ENCODE results near the gene HBG2.

The HBG2 gene

DNA sequence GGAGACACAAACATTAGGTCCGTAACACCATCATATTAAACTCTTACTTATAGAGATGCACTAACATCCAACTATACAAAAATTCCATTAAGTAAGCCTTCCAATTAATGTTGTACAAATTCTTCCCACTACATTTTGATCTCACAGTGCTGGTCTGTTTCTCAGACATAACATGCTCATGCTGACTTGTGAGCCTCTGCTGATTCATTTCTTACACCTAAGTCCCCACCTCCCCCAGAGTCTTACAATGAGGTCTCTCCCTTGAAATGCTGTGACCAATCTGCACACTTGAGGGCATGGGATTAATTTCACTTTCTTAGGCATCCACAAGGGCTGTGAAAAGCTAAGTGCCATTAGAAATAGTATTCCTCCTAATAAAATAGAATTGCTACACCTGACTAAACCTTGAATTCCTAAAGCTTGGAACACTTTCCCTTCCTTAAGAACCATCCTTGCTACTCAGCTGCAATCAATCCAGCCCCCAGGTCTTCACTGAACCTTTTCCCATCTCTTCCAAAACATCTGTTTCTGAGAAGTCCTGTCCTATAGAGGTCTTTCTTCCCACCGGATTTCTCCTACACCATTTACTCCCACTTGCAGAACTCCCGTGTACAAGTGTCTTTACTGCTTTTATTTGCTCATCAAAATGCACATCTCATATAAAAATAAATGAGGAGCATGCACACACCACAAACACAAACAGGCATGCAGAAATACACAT lies 6.9 kb downstream of the HBG2 start:
- DNase-seq, result no peak

DNA sequence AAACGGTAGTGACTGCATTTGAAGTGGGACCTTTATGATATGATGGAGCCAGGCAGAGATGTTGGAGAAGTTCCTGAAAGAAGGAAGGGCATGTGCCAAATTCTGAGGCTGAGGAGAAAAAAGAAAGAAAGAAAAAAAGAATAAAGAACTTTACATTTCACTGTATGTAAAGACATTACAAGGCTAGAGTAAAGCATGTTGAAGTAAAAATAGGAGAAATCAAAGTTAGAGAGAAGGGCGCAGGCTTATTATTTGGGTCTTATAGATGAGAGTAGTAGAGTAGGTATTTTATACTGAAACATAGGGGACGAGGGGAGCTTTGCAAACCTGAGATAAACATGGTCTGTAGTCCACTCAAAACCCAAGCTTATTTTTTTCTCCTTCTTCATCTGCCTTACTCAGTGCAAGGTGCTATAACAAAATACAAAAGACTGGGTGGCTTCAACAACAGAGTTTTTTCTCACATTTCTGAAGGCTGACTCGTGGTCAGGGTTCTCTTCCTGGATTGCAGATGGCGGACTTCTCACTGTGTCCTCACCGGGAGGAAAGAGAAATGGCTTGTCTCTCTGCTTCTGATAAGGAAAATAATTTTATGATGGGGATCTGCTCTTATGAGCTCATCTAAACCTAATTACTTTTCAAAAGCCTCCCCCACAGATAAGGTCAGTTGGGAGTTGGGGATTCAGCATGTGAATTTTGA lies 7.7 kb downstream of the HBG2 start:
- DNase-seq, result no peak

GRCh38 chr11:5245155-5245554 lies 9.4 kb downstream of the HBG2 start:
- no peak for DNase-seq

GRCh38 chr11:5243816-5244180 lies 10.8 kb downstream of the HBG2 start:
- DNase-seq, result no peak

- no peak for DNase-seq
Observed at GRCh38 chr11:5242933-5243815, 11.4 kb downstream of the HBG2 start.

DNA sequence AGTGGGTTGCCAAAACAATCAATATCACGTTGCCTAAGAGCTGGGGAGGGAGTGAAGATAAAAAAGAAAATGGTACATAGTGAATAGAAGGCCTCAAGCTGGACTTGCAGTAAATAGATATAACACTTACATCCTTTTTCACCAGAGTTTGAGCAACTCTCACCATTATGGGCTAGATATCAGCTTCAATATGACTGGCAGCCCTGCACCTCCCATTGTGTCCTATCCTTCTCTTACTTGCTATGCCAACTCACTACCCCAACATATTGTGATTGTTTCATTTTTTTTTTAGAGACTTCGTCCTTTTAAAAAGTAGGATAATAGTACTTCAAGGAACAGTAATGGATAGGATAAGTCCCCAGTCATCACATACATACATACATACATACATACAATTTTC lies 12.4 kb downstream of the HBG2 start:
- DNase-seq, result no peak

- DNase-seq, result no peak
Observed at GRCh38 chr11:5241458-5241857, 13.1 kb downstream of the HBG2 start.

DNA sequence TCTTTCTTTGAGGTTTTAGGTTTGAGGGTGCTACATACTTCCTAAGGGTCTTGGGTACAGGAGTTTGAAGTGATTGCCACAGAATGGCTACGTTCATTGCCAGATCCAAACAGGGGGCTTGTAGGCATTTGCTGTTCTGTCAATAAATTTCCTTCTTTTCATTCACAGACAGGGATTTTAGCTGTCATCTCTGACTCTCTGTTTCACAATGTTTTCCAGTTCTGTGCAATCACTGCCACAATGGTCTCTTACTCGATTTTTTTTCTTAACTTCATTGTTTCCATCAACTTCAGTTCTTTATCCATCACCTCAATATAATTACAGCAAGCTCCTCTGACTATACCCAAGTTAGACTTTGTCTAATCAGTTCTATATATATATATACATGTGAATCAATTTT lies 14.1 kb downstream of the HBG2 start:
- no peak for DNase-seq

DNA sequence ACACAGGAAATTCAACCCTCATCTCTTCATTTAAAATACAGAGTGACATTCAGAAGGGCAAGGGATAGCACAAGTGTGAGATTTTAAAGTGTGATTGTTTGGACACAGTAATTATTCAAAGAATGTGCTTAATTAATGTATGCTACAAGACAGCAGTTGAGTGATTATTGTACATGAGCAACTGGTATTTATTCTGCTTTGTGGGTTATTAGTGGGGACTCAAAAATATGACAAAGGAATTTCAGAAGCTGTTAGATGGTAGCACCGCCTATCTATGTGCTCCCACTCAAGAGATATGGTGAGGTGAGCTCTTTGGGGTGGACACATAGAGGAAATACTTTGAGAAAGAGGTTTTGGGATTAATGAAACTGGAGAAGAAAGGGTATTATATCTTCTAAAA lies 14.5 kb downstream of the HBG2 start:
- no peak for DNase-seq

- no peak for DNase-seq
Observed at GRCh38 chr11:5239046-5239445, 15.5 kb downstream of the HBG2 start.

DNA sequence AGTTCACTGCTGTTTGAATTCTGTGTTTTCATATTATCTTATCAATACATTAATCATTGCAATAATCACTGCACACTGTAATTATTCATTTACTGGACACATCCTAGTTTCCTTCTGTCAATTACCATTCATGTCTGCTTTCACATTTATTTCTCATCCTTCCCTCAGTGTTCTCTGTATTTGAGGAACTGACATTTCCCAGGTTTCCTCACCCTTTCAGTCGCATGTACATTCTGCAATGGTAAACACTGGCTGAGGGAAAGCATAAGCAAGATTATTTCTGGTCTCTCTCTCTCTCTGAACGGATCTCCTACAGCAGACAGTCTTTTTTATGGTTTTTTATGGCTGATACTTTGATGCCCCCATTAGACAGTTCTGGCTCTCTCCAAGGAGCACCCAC lies 16.1 kb downstream of the HBG2 start:
- DNase-seq, result no peak

DNA sequence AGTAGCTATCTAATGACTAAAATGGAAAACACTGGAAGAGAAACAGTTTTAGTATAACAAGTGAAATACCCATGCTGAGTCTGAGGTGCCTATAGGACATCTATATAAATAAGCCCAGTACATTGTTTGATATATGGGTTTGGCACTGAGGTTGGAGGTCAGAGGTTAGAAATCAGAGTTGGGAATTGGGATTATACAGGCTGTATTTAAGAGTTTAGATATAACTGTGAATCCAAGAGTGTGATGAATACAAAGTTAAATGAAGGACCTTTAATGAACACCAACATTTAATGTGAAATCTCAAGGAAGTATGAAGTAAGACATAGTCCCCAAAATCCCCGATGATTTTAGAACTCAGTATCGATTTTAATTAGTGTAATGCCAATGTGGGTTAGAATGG lies 17.2 kb downstream of the HBG2 start:
- DNase-seq, result no peak

DNA sequence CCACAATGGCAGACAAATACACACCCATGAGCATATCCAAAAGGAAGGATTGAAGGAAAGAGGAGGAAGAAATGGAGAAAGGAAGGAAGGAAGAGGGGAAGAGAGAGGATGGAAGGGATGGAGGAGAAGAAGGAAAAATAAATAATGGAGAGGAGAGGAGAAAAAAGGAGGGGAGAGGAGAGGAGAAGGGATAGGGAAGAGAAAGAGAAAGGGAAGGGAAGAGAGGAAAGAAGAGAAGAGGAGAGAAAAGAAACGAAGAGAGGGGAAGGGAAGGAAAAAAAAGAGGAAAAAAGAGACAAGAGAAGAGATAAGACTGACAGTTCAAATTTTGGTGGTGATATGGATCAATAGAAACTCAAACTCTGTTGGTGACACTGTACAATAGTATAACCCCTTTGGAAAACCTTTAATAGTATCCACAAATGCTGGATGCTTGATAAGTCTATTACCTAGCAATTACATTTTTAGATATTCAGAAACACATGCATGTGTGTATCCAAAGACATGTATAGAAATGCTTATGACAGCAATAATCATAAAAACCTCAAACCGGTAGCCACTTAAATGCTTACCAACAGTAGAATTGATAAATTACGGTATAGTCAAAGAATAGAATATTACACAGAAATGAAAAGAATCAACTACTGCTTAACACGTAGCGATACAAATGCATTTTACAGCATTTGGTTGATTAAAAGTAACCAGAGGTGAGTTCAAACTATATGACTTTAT lies 19.1 kb downstream of the HBG2 start:
- DNase-seq, result no peak

GRCh38 chr11:5234381-5234834 lies 20.2 kb downstream of the HBG2 start, which contains the start of gene HBD:
HBD (minus strand) TSS chr11:5234483; CDS start chr11:5234433, 50 bp downstream.
- no peak for DNase-seq

- DNase-seq, result no peak
Observed at GRCh38 chr11:5233307-5233706, 21.3 kb downstream of the HBG2 start.

- no peak for DNase-seq
Observed at GRCh38 chr11:5232821-5233220, 21.8 kb downstream of the HBG2 start.

DNA sequence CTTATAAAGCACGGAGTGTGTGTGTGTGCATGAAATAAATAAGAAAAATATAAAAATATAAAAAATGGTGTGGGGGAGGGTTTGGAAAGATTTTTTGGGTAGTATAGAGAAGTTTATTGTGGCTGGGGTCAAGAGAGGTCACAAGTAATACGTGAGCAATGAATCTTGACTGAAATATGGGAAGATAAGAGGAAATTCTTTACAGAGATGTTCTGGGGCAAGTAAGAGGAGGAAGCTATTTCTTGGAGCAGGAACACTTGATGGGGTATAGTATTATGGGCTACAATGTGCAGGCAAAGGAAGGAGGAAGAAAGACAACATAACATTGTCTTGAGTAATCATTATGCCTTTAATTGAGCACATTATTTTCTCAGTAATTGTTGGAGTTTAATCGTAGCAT lies 22.4 kb downstream of the HBG2 start:
- DNase-seq, result no peak

GRCh38 chr11:5231111-5231510 lies 23.5 kb downstream of the HBG2 start:
- no peak for DNase-seq

DNA sequence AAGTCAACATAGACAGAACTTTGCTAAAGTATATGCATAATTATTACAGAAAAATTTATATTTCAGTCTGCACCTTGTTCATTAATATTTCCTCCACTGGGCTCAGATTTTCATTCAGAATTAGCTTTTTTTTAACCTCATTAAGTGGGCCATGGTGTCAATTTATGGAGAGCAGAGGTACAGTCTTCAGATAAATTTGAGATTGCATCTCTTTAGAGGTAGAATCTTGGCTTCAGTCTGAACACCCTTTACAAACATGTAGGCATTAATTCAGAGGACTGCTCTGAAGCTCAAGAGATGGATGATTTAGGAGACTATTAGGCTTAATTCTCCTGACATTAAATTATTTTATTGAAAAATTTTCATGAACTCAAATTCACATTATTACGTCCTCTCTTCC lies 24.3 kb downstream of the HBG2 start:
- no peak for DNase-seq

DNA sequence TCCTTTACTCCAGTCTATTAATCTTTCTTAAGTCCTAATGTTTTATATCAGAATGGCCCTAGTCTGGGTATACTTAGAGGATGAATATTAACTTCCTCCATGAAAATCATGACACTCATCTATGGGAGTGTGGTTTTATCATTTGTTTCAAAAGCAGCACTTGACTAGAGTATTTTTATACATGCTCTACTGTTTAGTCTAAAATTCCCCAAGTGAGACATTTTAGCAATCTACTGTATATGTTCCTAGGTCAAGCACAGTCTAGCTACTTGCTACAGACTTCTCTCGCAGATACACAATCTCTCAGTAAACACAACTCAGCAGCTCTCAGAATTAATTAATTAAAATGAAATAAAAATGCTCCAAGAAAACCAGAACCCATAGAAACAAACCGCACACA lies 24.8 kb downstream of the HBG2 start:
- no peak for DNase-seq

- DNase-seq, result no peak
Observed at GRCh38 chr11:5229356-5229755, 25.2 kb downstream of the HBG2 start.

DNA sequence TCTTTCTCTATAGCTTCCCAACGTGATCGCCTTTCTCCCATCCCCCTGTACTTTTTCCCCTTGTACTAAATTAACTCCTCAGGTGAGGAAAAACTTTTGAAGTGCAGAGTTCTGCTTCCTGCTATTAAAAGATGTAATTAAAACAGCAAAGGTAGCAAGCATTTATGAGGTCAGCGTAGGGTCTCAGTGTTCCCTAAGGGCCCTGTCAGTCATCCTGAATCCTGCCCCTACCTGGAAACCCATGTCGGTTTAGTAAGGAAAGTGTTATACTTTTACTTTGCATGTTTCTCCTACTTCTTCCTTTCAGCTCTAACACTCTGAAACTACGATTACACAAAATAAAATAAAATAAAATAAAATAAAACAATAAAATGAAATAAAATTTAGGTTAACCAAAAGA lies 26.5 kb downstream of the HBG2 start:
- DNase-seq, result no peak

GRCh38 chr11:5227681-5228080 lies 26.9 kb downstream of the HBG2 start:
- no peak for DNase-seq

Data from DMS53 (cell line).